ENCODE results near the gene SPOCK1. TPM values are rescaled to one million over a fixed set of nuclear protein-coding genes. Genes with fewer than 3 reads are reported as not detected.

SPOCK1 gene
- total and polyA plus RNA-seq, 4 donors, result 0.48 to 4.5 (median 0.69) TPM

DNA sequence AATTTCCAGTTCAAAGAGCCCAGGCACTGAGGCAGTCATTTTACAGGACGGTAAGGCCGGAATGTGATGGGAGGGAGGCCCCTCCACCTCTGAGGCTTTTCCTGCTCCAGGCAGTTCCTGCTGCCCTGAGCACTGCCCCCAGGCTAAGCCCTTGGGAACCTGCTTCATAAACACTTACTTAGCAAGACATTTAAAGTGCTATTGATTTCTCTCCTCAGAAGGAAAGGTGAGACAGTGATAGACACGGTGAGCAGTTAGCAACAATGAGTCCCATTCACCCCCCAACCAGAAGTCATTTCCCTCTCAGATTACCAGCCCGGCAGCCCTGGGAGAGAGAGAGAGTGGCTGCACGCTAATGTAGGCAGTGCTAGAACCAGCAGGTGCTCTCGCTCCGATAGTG lies 462.5 kb downstream of the SPOCK1 start:
- 16 to 18% methylated on average over 7 of the region's 7 CpGs for WGBS, 2 donors
- no peaks in the 10 kb centered on the region for H3K4me1 ChIP-seq (ENCODE audit: control insufficient read depth in 5 of 5, insufficient read depth in 5 of 5, low read length in 5 of 5)
- TF ChIP-seq CTCF (IDR thresholded peaks at IDR 0.05; ENCODE audit: control extremely low read depth, extremely low read depth), result no peak
- ATAC-seq (ENCODE audit: insufficient read depth, low FRiP score) (no peak), DNase-seq (peak; percentile 18 to 44 (median 41))
- no peaks in the 10 kb centered on the region for H3K27me3 ChIP-seq (ENCODE audit: control insufficient read depth in 3 of 3, insufficient read depth in 3 of 3, low read length in 2 of 3)
- no peak overlapping the region for H3K9ac ChIP-seq (ENCODE audit: insufficient read depth in 1 of 2, low read length in 2 of 2)
- H3K9me3 ChIP-seq (ENCODE audit: control insufficient read depth in 4 of 4, insufficient read depth in 3 of 4, low read length in 3 of 4), result peaks cover 0 to 4% (median under 1%) of the 10 kb centered on the region in 4 donors
- no peak overlapping the region for H3K27ac ChIP-seq (ENCODE audit: low read depth in 1 of 2, low read length in 1 of 2)
- no peaks in the 10 kb centered on the region for H3K36me3 ChIP-seq (ENCODE audit: control insufficient read depth in 4 of 4, insufficient read depth in 4 of 4, low read length in 4 of 4)
- H3K4me3 ChIP-seq, result no peak overlapping the region

GRCh38 chr5:137035480-137035878 lies 463.6 kb downstream of the SPOCK1 start:
- Histone ChIP-seq H3K4me1 (ENCODE audit: control insufficient read depth in 5 of 5, insufficient read depth in 5 of 5, low read length in 5 of 5) (no peaks in the 10 kb centered on the region), H3K27me3 (ENCODE audit: control insufficient read depth in 3 of 3, insufficient read depth in 3 of 3, low read length in 2 of 3) (no peaks in the 10 kb centered on the region), H3K9me3 (ENCODE audit: control insufficient read depth in 4 of 4, insufficient read depth in 3 of 4, low read length in 3 of 4) (peaks cover 0 to 4% (median 0%) of the 10 kb centered on the region in 4 donors), H3K9ac (ENCODE audit: insufficient read depth in 1 of 2, low read length in 2 of 2) (no peak overlapping the region), H3K27ac (ENCODE audit: low read depth in 1 of 2, low read length in 1 of 2) (no peak overlapping the region), H3K36me3 (ENCODE audit: control insufficient read depth in 4 of 4, insufficient read depth in 4 of 4, low read length in 4 of 4) (no peaks in the 10 kb centered on the region), H3K4me3 (no peak overlapping the region)
- TF ChIP-seq CTCF (IDR thresholded peaks at IDR 0.05; ENCODE audit: control extremely low read depth, extremely low read depth), result no peak
- ATAC-seq (ENCODE audit: insufficient read depth, low FRiP score) (no peak), DNase-seq (no peak)
- 65% methylated on average over 1 of the region's 1 CpG for WGBS, 2 donors

DNA sequence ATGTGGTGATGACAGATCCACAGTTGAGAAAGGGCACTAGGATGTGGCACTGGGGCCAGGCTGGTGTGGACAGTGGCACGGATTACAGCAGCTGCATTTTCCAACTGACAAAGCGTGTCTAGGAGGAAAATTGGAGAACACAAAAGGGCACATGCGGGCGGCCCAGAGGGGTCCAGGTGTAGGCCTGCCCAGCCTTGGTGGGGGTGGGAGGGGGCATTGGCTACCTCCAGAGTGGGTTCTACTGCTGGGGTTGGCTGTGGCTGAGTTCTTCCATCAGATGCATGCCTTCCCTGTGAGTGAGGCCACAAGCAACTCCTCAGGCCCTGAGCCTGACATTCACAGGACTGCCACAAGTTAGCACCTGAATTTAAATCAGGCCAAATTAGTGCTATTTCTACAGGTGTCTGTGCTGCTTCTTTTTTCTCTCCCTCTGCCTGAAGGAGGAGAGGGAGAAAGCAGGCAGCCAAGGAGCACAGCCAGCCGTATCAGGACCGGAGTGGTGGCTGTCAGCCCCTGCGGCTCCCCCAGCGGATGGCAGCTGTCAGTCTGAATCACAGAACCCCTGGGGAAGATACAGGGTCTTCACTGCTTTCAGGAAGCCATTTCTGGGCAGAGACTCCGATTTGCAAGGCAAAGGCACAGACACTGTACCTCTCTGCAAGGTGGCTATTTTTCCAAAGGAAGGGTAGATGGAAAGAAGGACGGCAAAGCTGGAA lies 464.2 kb downstream of the SPOCK1 start:
- TF ChIP-seq CTCF (IDR thresholded peaks at IDR 0.05; ENCODE audit: control extremely low read depth, extremely low read depth), result no peak
- WGBS, 2 donors, result 86% methylated on average over 10 of the region's 10 CpGs

GRCh38 chr5:137034213-137034612 lies 464.9 kb downstream of the SPOCK1 start:
- Histone ChIP-seq H3K4me3 (no peak overlapping the region), H3K4me1 (ENCODE audit: control insufficient read depth in 5 of 5, insufficient read depth in 5 of 5, low read length in 5 of 5) (no peaks in the 10 kb centered on the region), H3K27ac (ENCODE audit: low read depth in 1 of 2, low read length in 1 of 2) (no peak overlapping the region), H3K36me3 (ENCODE audit: control insufficient read depth in 4 of 4, insufficient read depth in 4 of 4, low read length in 4 of 4) (no peaks in the 10 kb centered on the region), H3K9ac (ENCODE audit: insufficient read depth in 1 of 2, low read length in 2 of 2) (no peak overlapping the region), H3K27me3 (ENCODE audit: control insufficient read depth in 3 of 3, insufficient read depth in 3 of 3, low read length in 2 of 3) (no peaks in the 10 kb centered on the region), H3K9me3 (ENCODE audit: control insufficient read depth in 4 of 4, insufficient read depth in 3 of 4, low read length in 3 of 4) (no peaks in the 10 kb centered on the region)
- no peak for TF ChIP-seq CTCF (IDR thresholded peaks at IDR 0.05; ENCODE audit: control extremely low read depth, extremely low read depth)
- DNase-seq (no peak), ATAC-seq (ENCODE audit: insufficient read depth, low FRiP score) (no peak)
- 92 to 94% methylated on average over 4 of the region's 4 CpGs for WGBS, 2 donors

More for the DNA sequence above, 464.2 kb downstream of the SPOCK1 start:
- Histone ChIP-seq H3K27me3 (ENCODE audit: control insufficient read depth in 3 of 3, insufficient read depth in 3 of 3, low read length in 2 of 3) (no peaks in the 10 kb centered on the region), H3K9me3 (ENCODE audit: control insufficient read depth in 4 of 4, insufficient read depth in 3 of 4, low read length in 3 of 4) (peaks cover 0 to 3% (median 0%) of the 10 kb centered on the region in 4 donors), H3K9ac (ENCODE audit: insufficient read depth in 1 of 2, low read length in 2 of 2) (no peak overlapping the region), H3K36me3 (ENCODE audit: control insufficient read depth in 4 of 4, insufficient read depth in 4 of 4, low read length in 4 of 4) (no peaks in the 10 kb centered on the region), H3K4me3 (no peak overlapping the region), H3K4me1 (ENCODE audit: control insufficient read depth in 5 of 5, insufficient read depth in 5 of 5, low read length in 5 of 5) (no peaks in the 10 kb centered on the region), H3K27ac (ENCODE audit: low read depth in 1 of 2, low read length in 1 of 2) (no peak overlapping the region)
- ATAC-seq (ENCODE audit: insufficient read depth, low FRiP score) (no peak), DNase-seq (no peak)
